Activated CD8-positive, alpha-beta memory T cell treated with anti-CD3 and anti-CD28 coated beads, Interleukin-2, amount 50 U/mL, for 24 hours (primary cell): ENCODE measurements around the gene PDCL2.
"Not testable (repeated sequence)": the region's sequence is repeated elsewhere in the genome, so short reads cannot be mapped to it uniquely, and the experiment has no call there.

ENCODE experiments used
- DNase-seq: peaks from one replicate; pipeline ENCODE4 v3.0.0-alpha.2; 2020; ENCODE audit errors: extremely low read depth

The PDCL2 gene

DNA sequence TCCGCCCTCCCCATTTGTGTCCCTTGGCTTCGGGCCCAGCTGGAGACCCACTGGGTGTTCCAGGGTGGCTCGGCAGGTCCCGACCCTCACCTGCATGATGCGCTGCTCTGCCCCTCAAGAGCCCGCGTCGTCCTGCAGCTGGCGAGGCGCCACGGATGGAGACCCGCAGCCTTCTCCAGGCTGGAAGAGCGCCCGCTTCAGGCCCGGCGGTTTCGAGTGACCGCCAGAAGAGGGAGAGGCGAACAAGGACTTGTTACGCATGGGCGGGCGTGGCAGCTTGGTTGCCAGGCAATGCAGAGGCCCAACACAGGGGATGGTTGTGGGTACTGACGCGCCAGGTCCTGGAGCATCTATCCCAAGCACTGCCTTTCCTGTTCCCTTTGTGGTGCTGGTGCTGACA lies at the start of gene PDCL2:
TSS of gene PDCL2 (minus strand) at position 232 of the 400 bp plus-strand sequence. CDS start at position 96, 136 bp downstream.
- no peak for DNase-seq

DNA sequence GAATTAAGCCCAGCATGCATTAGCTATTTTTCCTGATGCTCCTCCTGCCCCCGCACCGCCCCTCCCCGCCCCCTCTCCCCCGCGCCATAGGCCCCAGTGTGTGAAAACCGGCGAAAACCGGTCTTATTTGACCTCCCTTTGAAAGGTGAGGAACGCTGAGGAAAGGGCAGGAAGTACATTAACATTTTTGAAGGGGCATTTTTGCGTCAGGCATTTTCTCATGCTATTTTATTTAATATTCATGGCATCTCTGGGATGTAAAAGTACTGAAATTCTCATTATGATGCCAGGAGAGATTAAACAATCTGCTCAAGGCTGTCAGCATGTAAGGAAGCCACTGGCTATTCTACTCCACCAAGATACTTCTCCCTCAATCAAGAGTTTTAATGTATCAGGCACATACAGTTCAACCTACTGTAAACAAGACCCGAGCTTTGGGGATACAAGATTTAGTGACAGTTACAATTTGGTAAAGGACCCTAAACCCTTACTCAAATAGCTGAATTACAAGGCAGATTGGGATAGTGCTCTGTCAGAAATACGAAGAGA lies 45.3 kb upstream of the PDCL2 start:
- no peak for DNase-seq

GRCh38 chr4:55636656-55636999 lies 44.6 kb upstream of the PDCL2 start:
- no peak for DNase-seq

DNA sequence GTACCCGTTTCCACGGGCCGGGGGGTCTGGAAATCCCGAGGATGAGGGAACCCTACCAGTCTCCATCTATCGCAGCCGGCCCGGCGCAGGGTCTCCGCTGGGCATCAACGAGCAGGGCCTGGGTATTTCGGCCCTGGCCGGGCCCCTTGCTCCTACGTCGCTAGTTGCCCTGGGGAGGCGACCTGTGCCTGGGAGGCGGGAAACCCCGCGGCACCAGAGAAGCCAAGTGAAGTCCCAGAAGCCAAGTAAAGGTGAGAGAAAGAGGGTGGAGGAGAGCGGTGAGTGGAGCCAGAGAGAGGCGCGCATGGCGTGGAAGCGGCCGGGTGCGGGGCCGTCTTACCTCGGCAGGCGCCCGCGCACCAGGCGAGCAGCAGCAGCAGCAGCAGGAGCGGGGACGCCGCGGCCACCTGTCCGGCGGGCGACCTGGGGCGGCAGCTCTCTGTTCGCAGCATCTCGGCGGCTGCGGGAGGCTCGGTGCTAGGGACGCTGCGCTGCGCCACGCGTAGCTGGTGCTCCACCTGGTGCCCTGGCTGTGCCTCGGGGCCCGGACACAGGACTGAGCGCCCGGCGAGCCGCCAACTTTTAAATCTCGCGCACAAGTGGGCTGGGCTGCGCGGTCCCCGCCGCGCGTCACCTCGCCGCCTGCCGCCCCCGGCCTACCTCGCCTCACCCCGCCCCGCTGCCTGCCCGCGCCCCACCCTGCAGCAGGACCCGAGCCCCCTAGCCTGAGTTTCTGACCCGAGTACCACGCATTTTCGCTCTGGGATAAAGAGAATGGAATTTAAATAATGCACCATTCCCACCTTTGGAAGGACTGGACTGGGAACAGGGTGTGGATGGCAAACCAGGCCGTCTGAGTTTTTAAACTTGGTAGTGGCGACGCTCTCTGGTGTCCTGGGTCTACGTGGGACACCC lies 44.0 kb upstream of the PDCL2 start, which contains the start of gene NMU:
TSS of gene NMU (minus strand) at position 558 of the 915 bp plus-strand sequence. CDS start at position 452, 106 bp downstream.
- no peak for DNase-seq

GRCh38 chr4:55635282-55635681 lies 43.2 kb upstream of the PDCL2 start:
- DNase-seq = no peak

DNA sequence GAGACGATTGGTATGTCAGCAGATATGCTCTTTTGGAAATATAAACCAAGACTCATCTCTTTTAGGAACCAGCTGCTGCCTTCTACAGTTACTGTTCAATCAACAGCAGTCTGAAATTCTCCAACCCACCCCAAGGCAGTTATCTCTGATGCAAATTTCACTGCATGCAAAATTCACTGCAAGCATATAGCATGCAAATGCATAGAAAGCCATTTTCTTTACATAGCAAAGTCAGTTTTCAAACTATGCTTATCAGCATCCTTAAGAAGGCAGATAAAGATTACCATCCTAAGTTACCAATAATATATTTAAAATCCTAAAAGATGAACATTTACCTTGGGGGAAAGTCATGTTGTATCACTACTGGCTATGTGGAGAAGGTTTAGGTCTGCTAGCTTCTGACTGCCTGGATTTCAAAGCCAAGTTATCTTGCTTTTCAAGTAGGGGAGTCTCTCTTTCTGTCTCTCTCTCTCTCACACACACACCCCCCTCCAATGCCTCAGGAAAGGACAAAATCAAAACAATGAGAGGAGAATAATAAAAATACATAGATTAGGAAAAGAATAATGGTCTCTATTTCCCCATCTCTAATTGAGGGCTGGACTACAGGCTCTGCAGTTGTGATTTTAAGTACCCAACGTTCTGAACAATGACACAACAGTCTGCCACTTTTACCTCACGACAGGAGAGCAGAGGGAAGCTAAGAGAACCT lies 42.5 kb upstream of the PDCL2 start:
- DNase-seq = no peak

DNA sequence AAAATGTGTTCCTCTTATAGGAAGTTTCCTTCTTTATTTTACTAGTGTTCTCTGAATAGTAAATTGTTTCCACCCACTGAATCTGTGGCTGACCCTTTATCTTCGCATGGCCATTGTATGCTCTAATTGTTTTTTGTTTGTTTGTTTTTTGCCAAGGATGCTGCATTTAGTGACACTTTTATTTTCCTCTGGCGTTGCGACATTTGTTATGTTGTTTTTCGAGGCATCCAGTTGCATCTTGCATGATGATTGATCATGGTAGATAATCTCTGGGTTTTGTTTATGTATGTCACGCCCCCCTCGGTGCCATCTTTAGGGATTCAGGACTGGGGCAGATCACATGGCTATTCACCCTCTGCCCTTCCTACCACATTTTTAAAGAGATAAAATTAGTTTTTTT lies 41.9 kb upstream of the PDCL2 start:
- no peak for DNase-seq

GRCh38 chr4:55625835-55626234 lies 33.8 kb upstream of the PDCL2 start:
- DNase-seq = no peak

- not testable (repeated sequence) for DNase-seq
These were observed 32.0 kb upstream of the PDCL2 start for GRCh38 chr4:55624063-55624462.

DNA sequence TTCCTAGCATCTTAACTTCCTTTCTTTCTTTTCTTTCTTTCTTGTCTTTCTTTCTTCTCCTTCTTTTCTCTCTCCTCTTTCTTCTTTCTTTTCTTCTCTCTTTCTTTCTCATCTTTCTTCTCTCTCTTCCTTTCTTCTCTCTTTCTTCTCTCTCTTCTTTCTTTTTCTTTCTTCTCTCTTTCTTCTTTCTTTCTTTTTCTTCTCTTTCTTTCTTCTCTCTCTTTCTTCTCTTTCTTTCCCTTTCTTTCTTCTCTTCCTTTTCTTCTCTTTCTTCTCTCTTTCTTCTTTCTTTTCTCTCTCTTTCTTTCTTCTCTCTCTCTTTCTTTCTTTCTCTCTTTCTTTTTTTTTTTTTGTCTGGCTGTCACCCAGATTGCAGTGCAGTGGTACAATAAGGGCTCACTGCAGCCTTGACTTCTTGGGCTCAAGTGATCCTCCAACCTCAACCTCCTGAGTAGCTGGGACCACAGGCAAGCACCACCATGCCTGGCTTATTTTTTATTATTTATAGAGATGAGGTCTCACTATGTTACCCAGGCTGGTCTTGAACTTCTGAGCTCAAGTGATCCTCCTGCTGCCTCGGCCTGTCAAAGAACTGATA lies 26.6 kb upstream of the PDCL2 start:
- DNase-seq = no peak

DNA sequence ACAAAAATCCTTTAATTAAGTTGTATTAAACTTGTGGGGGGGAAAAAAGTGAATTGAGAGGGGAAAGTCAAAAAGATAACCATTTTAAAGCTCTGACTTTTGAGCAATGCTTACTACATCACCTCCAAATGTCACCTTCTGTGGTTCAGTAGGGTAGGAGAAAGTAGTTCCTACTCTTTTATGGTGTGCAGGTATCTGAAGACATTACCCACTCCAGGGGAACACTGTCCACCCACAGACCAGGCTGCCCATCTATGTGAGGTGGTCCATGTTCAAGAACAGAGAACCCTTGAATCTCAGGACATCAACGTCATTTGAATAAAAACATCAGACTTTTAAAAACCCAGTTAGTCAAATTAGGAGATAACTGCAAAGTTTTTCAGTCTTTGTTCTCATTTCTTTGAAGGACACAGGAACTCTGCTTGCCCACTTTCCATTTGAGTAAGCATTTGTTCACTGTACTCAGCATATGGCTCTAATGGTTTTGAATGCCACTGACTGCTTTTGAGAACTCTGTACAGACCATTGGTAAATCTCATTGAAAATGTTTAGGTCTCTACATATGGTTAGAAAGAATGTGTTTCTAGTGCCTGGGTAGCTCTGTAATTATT lies 25.6 kb upstream of the PDCL2 start:
- no peak for DNase-seq

GRCh38 chr4:55615008-55615407 lies 23.0 kb upstream of the PDCL2 start:
- DNase-seq = no peak

DNA sequence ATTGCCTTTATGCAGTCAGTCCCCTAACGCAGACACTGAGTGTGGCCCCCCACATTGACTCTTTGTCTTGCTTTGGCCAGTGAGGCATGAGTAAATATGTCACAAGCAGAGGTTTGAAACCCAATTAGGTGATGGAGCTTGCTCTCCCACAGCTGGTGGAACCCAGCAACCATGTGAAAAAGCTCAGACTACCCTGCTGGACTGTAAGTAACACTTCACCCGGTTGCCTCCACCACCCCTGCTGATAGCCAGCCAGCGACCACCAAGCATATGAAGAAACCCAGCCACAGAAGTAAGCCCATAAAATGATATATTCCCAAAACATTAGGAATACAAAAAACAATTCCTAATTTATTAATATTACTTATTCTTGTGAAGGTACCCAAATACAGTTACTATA lies 21.6 kb upstream of the PDCL2 start:
- DNase-seq = no peak

- DNase-seq = no peak
These were observed 20.3 kb upstream of the PDCL2 start for GRCh38 chr4:55612341-55612740.

GRCh38 chr4:55611358-55612059 lies 19.5 kb upstream of the PDCL2 start:
- no peak for DNase-seq

DNA sequence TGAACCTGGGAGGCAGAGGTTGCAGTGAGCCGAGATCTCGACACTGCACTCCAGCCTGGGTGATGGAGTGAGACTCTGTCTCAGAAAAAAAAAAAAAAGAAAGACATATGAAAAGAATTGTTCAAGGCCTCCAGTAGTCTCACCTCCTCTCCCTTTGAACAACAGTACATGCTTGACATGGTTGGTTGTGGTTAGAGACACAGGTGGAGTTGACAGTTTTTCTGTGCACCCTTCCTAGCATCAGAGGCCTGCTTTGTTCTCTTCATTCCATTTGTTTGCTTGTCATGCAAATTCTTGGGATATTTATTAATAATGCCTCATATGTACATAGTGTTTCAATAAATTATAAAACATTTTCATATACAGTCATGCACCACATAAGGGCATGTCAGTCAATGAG lies 18.3 kb upstream of the PDCL2 start:
- no peak for DNase-seq

- no peak for DNase-seq
These were observed 17.4 kb upstream of the PDCL2 start for GRCh38 chr4:55609393-55609866.

DNA sequence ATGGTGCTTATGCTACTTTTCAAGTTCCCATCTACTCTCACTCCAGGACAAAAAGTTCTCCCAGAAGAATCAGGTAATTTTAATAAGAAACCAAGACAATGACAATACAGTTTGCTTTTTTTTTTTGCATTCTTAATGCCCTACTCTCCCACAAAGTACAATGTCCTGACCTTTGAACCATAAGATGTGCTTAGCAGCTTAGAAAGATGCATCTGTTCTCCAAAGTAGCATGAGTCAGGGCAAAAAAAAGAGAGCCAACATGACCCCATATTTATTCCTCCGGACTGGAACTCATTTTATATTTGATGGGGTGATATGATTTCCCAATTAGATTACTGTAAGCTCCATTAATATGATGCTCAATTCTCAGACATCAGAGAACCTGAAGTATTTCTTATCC lies 16.5 kb upstream of the PDCL2 start:
- no peak for DNase-seq

- no peak for DNase-seq
These were observed 13.0 kb upstream of the PDCL2 start for GRCh38 chr4:55604996-55605395.

DNA sequence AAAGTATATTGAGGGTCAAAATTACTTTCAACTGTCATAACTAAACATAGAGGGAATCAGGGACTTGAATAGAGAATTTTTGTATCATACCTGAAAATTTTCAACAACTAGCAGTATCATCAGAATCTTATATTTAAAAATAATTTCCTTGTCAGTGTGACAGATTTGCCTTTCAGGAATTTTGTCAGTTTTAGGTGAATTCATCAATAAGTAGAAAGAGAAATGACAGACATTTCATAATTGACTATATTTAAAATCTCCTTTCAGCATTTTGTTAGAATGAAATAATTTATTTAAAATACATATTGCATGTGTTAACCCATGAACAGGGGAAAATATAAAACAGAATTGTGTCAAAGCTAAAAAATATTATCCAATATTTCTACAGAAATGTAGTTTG lies 8.6 kb upstream of the PDCL2 start:
- no peak for DNase-seq

GRCh38 chr4:55598641-55599040 lies 6.6 kb upstream of the PDCL2 start:
- no peak for DNase-seq
